ENCODE results near the gene SNTB2.

DNA sequence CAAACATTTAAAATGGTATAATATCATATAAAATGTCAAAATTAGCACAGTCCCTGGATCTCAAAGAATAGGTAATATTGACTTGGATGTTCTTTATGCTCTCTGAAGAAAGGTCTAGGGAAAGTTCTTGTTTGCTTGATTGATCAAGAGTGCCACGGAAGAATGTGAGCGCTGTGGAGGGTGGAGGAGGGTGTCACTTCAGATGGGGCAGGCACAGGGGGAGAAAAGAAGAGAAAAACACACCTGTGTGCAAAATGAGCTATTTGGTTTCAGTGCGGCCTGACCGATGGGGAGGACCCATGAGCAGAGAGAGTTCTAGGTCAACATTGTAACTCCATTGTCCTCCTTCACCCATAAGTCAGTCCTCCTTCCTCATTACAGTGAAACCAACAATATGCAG, 115.3 kb downstream of the SNTB2 start:
- TF ChIP-seq EP300 (IDR thresholded peaks at IDR 0.05; ENCODE audit: low read depth) (no peak), CTCF (IDR thresholded peaks at IDR 0.05) (no peak)
